ENCODE results near the gene KIF26A. TPM values are rescaled to one million over a fixed set of nuclear protein-coding genes. Genes with fewer than 3 reads are reported as not detected.

The KIF26A gene
- total RNA-seq, 1 donor from 2014 or later = 0.26 TPM

DNA sequence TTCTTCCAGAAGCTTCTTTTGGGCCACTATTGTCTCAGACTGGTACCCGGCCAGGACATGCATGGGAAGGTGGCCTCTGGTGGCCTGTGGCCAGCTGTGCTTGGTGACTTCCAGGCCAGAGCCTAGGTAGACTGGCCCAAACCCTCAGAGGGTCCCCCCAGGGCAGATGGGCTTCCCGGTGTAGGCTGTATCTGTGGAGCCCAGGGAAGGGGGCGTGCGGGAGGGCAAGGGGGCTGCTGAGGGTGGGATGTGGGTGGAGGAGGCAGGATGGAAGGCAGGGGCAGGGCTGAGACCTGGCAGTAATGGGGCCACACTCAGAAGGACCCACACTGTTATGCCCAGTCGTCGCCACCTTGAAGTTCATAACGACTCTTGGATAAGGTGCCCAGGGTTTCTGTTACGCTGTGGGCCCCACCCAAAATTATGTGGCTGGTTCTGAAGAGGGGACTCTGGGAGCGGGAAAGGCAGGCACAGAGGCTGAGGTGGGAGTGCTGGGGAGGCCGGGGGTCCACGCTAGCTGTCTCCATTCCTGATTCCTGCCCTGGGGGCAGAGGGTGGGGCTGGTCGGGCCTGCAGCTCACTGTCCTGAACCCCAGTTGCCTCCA is 52.1 kb downstream of the KIF26A start:
- DNase-seq = no peak
- Mint-ChIP-seq H3K4me3 (no peak overlapping the region), H3K36me3 (ENCODE audit: low read depth) (no peaks in the 10 kb centered on the region), H3K4me1 (no peaks in the 10 kb centered on the region), H3K9me3 (no peaks in the 10 kb centered on the region), H3K27ac (no peak overlapping the region), H3K27me3 (no peaks in the 10 kb centered on the region)
- intact Hi-C loops (cut with micrococcal nuclease) = no loop called here

DNA sequence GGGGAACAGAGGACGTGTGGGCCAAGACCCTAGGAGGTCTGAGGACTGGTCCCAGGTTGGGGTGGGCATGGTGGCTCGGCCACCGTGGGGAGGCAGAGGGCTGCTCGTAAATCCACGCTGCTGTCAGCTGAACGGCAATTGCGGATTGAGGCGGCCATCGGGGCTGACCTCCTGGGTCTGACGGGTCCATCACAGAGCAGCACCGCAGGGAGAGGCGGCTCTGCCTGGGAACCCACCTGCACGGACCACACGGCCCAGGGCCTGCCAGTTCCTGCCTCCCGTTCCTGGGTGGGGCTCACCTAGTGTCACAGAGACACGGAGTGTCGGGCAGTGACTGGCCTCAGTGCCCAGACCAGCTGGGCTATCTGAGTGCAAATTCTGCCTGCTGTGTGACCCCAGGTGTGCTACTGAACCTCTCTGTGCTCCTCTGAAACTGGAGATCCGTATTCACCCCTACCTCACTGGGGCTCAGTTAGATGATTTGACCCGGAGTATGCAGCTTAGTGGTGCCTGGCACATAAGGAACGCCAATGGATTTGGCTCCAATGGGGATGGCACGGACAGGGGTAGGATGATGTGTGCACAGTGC is 53.1 kb downstream of the KIF26A start:
- intact Hi-C loops (cut with micrococcal nuclease) = no loop called here
- Mint-ChIP-seq H3K27ac (no peak overlapping the region), H3K36me3 (ENCODE audit: low read depth) (no peaks in the 10 kb centered on the region), H3K9me3 (no peaks in the 10 kb centered on the region), H3K4me3 (no peak overlapping the region), H3K27me3 (no peaks in the 10 kb centered on the region), H3K4me1 (peaks cover 2% of the 10 kb centered on the region)
- no peak for DNase-seq

GRCh38 chr14:104192146-104192882 is 53.9 kb downstream of the KIF26A start:
- DNase-seq = no peak

GRCh38 chr14:104192883-104193245 is 54.5 kb downstream of the KIF26A start:
- intact Hi-C loops (cut with micrococcal nuclease) = no loop called here
- Mint-ChIP-seq H3K9me3 (no peaks in the 10 kb centered on the region), H3K36me3 (ENCODE audit: low read depth) (no peaks in the 10 kb centered on the region), H3K27me3 (no peaks in the 10 kb centered on the region), H3K4me3 (no peak overlapping the region), H3K4me1 (peaks cover 2% of the 10 kb centered on the region), H3K27ac (no peak overlapping the region)
- no peak for DNase-seq

More at GRCh38 chr14:104192146-104192882, 53.9 kb downstream of the KIF26A start:
- Mint-ChIP-seq H3K27ac (no peak overlapping the region), H3K9me3 (no peaks in the 10 kb centered on the region), H3K27me3 (no peaks in the 10 kb centered on the region), H3K4me3 (no peak overlapping the region), H3K4me1 (peaks cover 2% of the 10 kb centered on the region), H3K36me3 (ENCODE audit: low read depth) (no peaks in the 10 kb centered on the region)
- intact Hi-C loops (cut with micrococcal nuclease) = no loop called here

DNA sequence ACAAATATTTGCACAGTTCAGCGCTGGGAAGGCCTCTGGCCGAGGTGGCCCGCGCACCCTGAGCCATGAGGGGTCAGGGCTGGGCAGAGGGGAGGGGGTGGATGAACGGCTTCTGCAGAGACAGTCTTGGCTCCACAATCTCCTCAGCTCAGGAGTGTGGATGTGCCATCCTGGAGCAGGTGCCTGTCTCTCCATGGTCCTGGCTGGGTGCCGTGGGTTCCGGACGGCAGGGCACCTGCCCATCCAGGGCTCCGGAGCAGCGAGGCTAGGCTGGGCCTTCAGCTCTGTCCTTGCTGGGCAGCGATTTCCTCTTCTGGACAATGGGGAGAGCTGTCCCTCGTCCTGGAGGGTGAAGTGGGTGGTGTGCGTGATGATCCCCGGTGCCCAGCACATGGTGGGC is 55.6 kb downstream of the KIF26A start:
- H3K27ac Mint-ChIP-seq = no peak overlapping the region

GRCh38 chr14:104194716-104195115 is 56.3 kb downstream of the KIF26A start:
- Mint-ChIP-seq H3K27me3 (no peaks in the 10 kb centered on the region), H3K4me1 (peaks cover 2% of the 10 kb centered on the region), H3K36me3 (ENCODE audit: low read depth) (no peaks in the 10 kb centered on the region), H3K9me3 (no peaks in the 10 kb centered on the region), H3K27ac (no peak overlapping the region), H3K4me3 (no peak overlapping the region)
- DNase-seq = no peak
- intact Hi-C loops (cut with micrococcal nuclease) = no loop called here

More for the DNA sequence above, 55.6 kb downstream of the KIF26A start:
- Mint-ChIP-seq H3K27me3 (no peaks in the 10 kb centered on the region), H3K4me1 (peaks cover 2% of the 10 kb centered on the region), H3K9me3 (no peaks in the 10 kb centered on the region), H3K36me3 (ENCODE audit: low read depth) (no peaks in the 10 kb centered on the region), H3K4me3 (no peak overlapping the region)
- intact Hi-C loops (cut with micrococcal nuclease) = no loop called here
- no peak for DNase-seq

DNA sequence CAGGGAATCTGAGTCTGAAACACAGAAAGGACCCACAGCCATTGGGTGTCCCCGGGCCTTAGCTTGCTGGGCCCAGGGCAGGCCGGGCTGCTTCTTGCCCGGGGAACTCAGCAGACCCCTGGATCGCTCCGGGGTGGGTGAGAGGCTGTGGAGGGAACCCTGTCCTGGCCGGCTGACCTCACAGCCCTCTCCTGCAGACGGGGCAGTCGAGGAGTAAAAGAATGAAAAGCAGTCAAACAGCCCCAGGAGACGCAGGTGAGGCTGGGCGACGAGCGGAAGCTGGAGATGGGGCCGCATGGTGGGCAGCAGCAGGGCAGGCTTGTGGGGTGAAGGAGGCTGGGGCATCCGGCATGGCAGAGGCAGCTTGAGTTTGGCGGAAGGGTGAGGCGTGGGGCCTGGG is 57.0 kb downstream of the KIF26A start:
- no peaks in the 10 kb centered on the region for H3K9me3 Mint-ChIP-seq
- no peak for DNase-seq
- H3K4me1 Mint-ChIP-seq = peaks cover 2% of the 10 kb centered on the region
- H3K27ac Mint-ChIP-seq = no peak overlapping the region
- intact Hi-C loops (cut with micrococcal nuclease) = no loop called here
- H3K36me3 Mint-ChIP-seq (ENCODE audit: low read depth) = no peaks in the 10 kb centered on the region
- no peak overlapping the region for H3K4me3 Mint-ChIP-seq
- H3K27me3 Mint-ChIP-seq = no peaks in the 10 kb centered on the region

DNA sequence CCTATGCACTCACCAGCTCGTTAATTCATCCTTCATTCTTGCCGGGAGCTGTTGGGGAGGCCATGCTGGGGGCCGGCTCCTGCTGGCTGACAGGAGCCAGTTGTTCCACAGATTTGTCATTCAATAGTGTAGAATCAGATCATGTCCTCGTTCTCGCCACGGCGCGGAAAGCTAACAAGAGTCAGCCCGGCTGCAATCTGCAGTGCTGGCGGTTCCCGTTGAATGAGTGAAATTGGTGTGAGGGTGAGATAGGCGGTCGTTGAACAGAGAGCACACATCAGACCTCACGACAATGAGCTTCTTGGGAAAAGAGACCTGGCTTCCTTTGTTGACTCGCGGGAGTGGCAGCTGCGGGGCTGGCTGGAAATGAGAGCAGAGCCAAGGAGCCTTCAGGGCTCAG is 57.5 kb downstream of the KIF26A start:
- H3K27me3 Mint-ChIP-seq = no peaks in the 10 kb centered on the region
- intact Hi-C loops (cut with micrococcal nuclease) = no loop called here
- no peaks in the 10 kb centered on the region for H3K9me3 Mint-ChIP-seq
- H3K36me3 Mint-ChIP-seq (ENCODE audit: low read depth) = no peaks in the 10 kb centered on the region
- H3K4me1 Mint-ChIP-seq = peaks cover 2% of the 10 kb centered on the region
- no peak for DNase-seq
- no peak overlapping the region for H3K4me3 Mint-ChIP-seq
- no peak overlapping the region for H3K27ac Mint-ChIP-seq

- intact Hi-C loops (cut with micrococcal nuclease) = no loop called here
Measured at GRCh38 chr14:104196461-104197140, 58.2 kb downstream of the KIF26A start.

DNA sequence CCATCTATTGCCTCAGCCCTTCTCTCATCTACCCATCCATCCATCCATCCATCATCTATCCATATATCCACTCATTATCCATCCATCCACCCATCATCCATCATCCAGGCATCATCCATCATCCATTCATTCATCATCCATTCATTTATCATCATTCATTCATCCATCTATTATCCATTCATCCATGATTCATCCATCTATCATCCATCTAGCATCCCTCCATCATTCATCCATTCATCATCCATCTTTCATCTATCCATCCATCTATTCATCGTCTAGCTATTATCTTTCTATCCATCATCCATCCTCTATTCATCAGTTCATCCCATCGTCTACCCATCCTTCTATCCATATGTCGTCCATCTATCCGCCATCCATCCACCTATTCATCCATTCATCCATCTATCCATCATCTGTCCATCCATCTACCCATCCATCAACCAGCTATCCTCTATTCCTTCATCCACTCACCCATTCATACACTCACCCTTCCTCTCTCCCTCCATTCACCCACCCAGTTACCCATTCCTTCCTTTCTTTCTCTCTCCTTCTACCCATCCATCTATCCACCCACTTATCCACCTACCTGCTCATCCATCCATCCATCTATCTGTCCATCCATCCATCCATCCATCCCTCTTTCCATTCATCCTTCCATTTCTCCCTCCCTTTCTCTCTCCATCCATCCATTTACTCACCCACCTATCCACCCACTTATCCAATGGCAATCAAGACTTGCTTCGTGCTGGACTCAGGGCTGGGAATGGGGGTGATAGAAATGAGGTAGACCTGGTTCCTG is 59.3 kb downstream of the KIF26A start:
- DNase-seq = no peak
- Mint-ChIP-seq H3K27ac (no peak overlapping the region), H3K4me1 (peaks cover 2% of the 10 kb centered on the region), H3K9me3 (no peaks in the 10 kb centered on the region), H3K36me3 (ENCODE audit: low read depth) (no peaks in the 10 kb centered on the region), H3K4me3 (no peak overlapping the region), H3K27me3 (no peaks in the 10 kb centered on the region)
- intact Hi-C loops (cut with micrococcal nuclease) = no loop called here

More at GRCh38 chr14:104196461-104197140, 58.2 kb downstream of the KIF26A start:
- no peak overlapping the region for H3K4me3 Mint-ChIP-seq
- no peak for DNase-seq
- no peak overlapping the region for H3K27ac Mint-ChIP-seq
- no peaks in the 10 kb centered on the region for H3K27me3 Mint-ChIP-seq
- H3K4me1 Mint-ChIP-seq = peaks cover 2% of the 10 kb centered on the region
- no peaks in the 10 kb centered on the region for H3K9me3 Mint-ChIP-seq
- H3K36me3 Mint-ChIP-seq (ENCODE audit: low read depth) = no peaks in the 10 kb centered on the region

DNA sequence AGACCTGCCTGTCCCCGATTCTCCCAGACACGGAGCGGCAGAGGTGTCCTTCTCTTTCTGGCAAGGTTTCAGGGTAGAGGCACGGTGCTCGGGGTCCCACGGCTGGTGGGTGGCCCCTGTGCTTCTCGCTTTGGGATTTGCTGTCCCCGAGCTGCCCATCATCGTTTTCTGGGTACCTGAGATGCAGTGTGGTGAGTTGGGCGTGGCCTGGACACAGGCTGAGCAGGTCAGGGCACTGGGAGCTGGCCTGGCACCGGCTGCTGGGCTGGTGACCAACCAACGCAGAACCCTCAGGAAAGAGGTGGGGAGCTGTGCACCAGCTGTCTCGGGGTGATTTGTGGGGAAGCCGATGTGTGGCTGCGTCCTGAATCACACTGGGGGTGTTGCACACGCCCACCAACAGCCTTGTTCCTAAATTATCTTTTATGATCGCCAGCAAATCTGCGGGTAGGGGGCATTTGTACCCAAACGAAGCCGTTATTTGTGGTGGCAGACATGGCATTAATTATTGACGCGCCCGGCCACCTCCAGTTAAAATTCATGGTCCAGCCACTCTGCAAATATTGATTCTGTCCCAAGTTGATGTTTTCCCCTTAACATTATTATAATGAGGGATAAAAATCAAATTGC is 61.0 kb downstream of the KIF26A start:
- H3K36me3 Mint-ChIP-seq (ENCODE audit: low read depth) = no peaks in the 10 kb centered on the region
- H3K9me3 Mint-ChIP-seq = no peaks in the 10 kb centered on the region
- no peak overlapping the region for H3K4me3 Mint-ChIP-seq
- H3K4me1 Mint-ChIP-seq = peaks cover 2% of the 10 kb centered on the region
- no peaks in the 10 kb centered on the region for H3K27me3 Mint-ChIP-seq
- intact Hi-C loops (cut with micrococcal nuclease) = no loop called here
- H3K27ac Mint-ChIP-seq = no peak overlapping the region
- DNase-seq = no peak

DNA sequence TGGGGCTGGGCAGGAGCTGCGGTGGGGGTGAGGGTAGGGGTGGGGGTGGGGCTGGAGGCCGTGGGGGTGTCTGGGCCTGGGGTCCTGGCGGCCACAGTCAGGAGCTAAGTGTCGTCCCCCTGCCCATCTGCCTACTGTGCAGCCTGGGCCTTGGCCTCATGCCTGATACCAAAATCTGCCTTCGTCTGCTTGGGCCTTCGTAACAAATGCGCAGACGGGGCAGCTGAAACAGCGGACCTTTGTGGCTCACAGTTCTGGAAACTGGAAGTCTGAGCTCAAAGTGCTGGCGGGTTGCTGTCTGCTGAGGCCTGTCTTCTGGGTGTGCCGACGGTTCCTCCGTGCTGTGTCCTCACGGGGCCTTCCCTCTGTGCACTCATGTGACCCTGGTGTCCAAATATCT is 61.7 kb downstream of the KIF26A start:
- Mint-ChIP-seq H3K4me3 (no peak overlapping the region), H3K9me3 (no peaks in the 10 kb centered on the region), H3K27ac (no peak overlapping the region), H3K4me1 (peaks cover 2% of the 10 kb centered on the region), H3K36me3 (ENCODE audit: low read depth) (no peaks in the 10 kb centered on the region), H3K27me3 (no peaks in the 10 kb centered on the region)
- no peak for DNase-seq
- intact Hi-C loops (cut with micrococcal nuclease) = no loop called here

DNA sequence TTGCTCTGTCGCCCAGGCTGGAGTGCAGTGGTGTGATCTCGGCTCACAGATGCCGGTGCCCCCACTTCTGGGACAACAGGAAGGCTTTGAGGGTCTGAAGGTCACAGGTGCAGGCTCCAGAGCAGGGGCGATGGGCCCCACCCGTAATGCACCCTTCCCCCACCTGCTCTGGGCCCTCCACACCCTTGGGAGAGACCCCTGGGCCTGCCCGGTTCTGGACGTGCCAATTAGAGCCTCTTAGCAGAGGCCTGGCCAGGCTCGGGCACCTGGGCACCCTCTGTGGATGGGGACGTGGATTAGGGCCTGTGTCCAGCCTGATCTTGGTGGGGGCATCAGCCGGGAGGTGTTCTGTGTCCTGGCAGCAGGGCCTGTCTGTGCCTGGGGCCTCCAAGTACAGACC is 62.2 kb downstream of the KIF26A start:
- Mint-ChIP-seq H3K27ac (no peak overlapping the region), H3K27me3 (no peaks in the 10 kb centered on the region), H3K4me3 (no peak overlapping the region), H3K9me3 (no peaks in the 10 kb centered on the region), H3K36me3 (ENCODE audit: low read depth) (no peaks in the 10 kb centered on the region), H3K4me1 (peaks cover 2% of the 10 kb centered on the region)
- DNase-seq = no peak
- intact Hi-C loops (cut with micrococcal nuclease) = no loop called here

Measured in activated CD4-positive, alpha-beta T cell treated with anti-CD3 and anti-CD28 coated beads, Interleukin-2, amount 10 ng/mL, durations not matched to agents 24 days and 14 days (primary cell).